Mesenchymal stem cell (in vitro differentiated cells and primary cell): ENCODE results near the gene FAM131A.

Source experiments
- DNase-seq: peaks from one replicate; pipeline ENCODE4 v3.0.0-alpha.2; 2013
- H2AFZ ChIP-seq: one replicate; pipeline ENCODE4 v1.6.1; 2013; ENCODE audit warnings: low read depth, mild to moderate bottlenecking, control low read depth, inconsistent platforms, low read length, moderate library complexity
- H2AK5ac ChIP-seq: 2 replicates; pipeline ENCODE4 v1.6.1; 2013; ENCODE audit warnings: low read length, moderate library complexity, mild to moderate bottlenecking, inconsistent platforms; ENCODE audit not compliant: severe bottlenecking
- H2BK120ac ChIP-seq: one replicate; pipeline ENCODE4 v1.6.1; 2013; ENCODE audit warnings: low read depth, mild to moderate bottlenecking, inconsistent platforms, low read length, moderate library complexity
- H2BK12ac ChIP-seq, 2 experiments: one replicate each; pipeline ENCODE4 v1.6.1; 2013; ENCODE audit warnings: inconsistent platforms in 2 of 2, low read length in 2 of 2, mild to moderate bottlenecking in 2 of 2, moderate library complexity in 2 of 2, control low read depth in 1 of 2
- H2BK15ac ChIP-seq: one replicate; pipeline ENCODE4 v1.6.1; 2013; ENCODE audit warnings: mild to moderate bottlenecking, low read depth, inconsistent platforms; ENCODE audit not compliant: poor library complexity, severe bottlenecking
- H2BK5ac ChIP-seq: 2 replicates; pipeline ENCODE4 v1.6.1; 2013; ENCODE audit warnings: low read depth, mild to moderate bottlenecking, low read length, control low read depth, inconsistent platforms; ENCODE audit not compliant: poor library complexity, severe bottlenecking
- H3K14ac ChIP-seq, 2 experiments: one replicate each; pipeline ENCODE4 v1.6.1; 2013; ENCODE audit warnings: inconsistent platforms in 2 of 2, low read length in 2 of 2, control low read depth in 1 of 2, mild to moderate bottlenecking in 1 of 2, moderate library complexity in 1 of 2
- H3K18ac ChIP-seq, 2 experiments: one replicate each; pipeline ENCODE4 v1.6.1; 2013; ENCODE audit warnings: inconsistent platforms in 2 of 2, low read length in 2 of 2, control low read depth in 1 of 2, low read depth in 1 of 2, mild to moderate bottlenecking in 1 of 2
- H3K23ac ChIP-seq, 2 experiments: one replicate each; pipeline ENCODE4 v1.6.1; 2013; ENCODE audit warnings: inconsistent platforms in 2 of 2, low read length in 2 of 2, mild to moderate bottlenecking in 2 of 2, moderate library complexity in 2 of 2, control low read depth in 1 of 2
- H3K27ac ChIP-seq: 2 replicates; pipeline ENCODE4 v1.5.1; 2013; ENCODE audit warnings: mild to moderate bottlenecking, moderate library complexity, low read length, control low read depth, inconsistent platforms; ENCODE audit not compliant: poor library complexity, severe bottlenecking
- H3K27me3 ChIP-seq, 2 experiments: 2 replicates each; pipeline versions ENCODE4 v1.6.1 to v1.7.0; 2013; ENCODE audit warnings: low read length in 2 of 2, mild to moderate bottlenecking in 2 of 2, moderate library complexity in 2 of 2, control low read depth in 1 of 2, inconsistent platforms in 1 of 2; ENCODE audit not compliant: control insufficient read depth in 1 of 2, insufficient read depth in 1 of 2
- H3K36me3 ChIP-seq, 2 experiments: 2 replicates each; pipeline versions ENCODE4 v1.6.1 to v1.7.0; 2013; ENCODE audit warnings: low read length in 2 of 2, control low read depth in 1 of 2, inconsistent platforms in 1 of 2, low read depth in 1 of 2, mild to moderate bottlenecking in 1 of 2; ENCODE audit not compliant: insufficient read depth in 2 of 2, control insufficient read depth in 1 of 2
- H3K4ac ChIP-seq, 2 experiments: one replicate each; pipeline ENCODE4 v1.6.1; 2013; ENCODE audit warnings: inconsistent platforms in 2 of 2, low read length in 2 of 2, mild to moderate bottlenecking in 2 of 2, moderate library complexity in 2 of 2, control low read depth in 1 of 2, low read depth in 1 of 2
- H3K4me1 ChIP-seq: 2 replicates; pipeline ENCODE4 v1.6.1; 2013; ENCODE audit warnings: low read depth, low read length, control low read depth; ENCODE audit not compliant: control insufficient read depth, insufficient read depth
- H3K4me2 ChIP-seq: 2 replicates; pipeline ENCODE4 v1.6.1; 2013; ENCODE audit warnings: low read length, mild to moderate bottlenecking, inconsistent platforms; ENCODE audit not compliant: poor library complexity, severe bottlenecking
- H3K4me3 ChIP-seq, 2 experiments: 2 replicates each; pipeline versions ENCODE4 v1.5.1 to v1.7.0; 2013; ENCODE audit warnings: low read length in 2 of 2, mild to moderate bottlenecking in 2 of 2, control low read depth in 1 of 2, low read depth in 1 of 2; ENCODE audit not compliant: insufficient read depth in 1 of 2
- H3K79me1 ChIP-seq: replicated peaks from 2 replicates; pipeline ENCODE4 v1.6.1; 2013; ENCODE audit warnings: mild to moderate bottlenecking, control low read depth, low read length, inconsistent platforms; ENCODE audit not compliant: poor library complexity, severe bottlenecking
- H3K9ac ChIP-seq: 2 replicates; pipeline ENCODE4 v1.7.0; 2013; ENCODE audit warnings: mild to moderate bottlenecking, low read length, moderate library complexity
- H3K9me3 ChIP-seq: 2 replicates; pipeline ENCODE4 v1.7.0; 2013; ENCODE audit warnings: mild to moderate bottlenecking, low read length; ENCODE audit not compliant: control insufficient read depth
- H4K8ac ChIP-seq: one replicate; pipeline ENCODE4 v1.6.1; 2013; ENCODE audit warnings: inconsistent platforms, mild to moderate bottlenecking, low read length, moderate library complexity
- H4K91ac ChIP-seq: one replicate; pipeline ENCODE4 v1.6.1; 2013; ENCODE audit warnings: mild to moderate bottlenecking, low read length, inconsistent platforms
- WGBS: methylation state at CpG from one replicate; pipeline ENCODE4 v1.1.7; 2013; ENCODE audit warnings: mixed read lengths; 5-methylcytosine and 5-hydroxymethylcytosine counted together

FAM131A gene

GRCh38 chr3:184377882-184378445, 40.6 kb downstream of the FAM131A start, which contains the start of gene THPO:
Gene THPO (minus strand): TSS chr3:184378207. CDS start chr3:184376259, 1,948 bp downstream.
- H2AFZ ChIP-seq, result no peak within 1 kb of the TSS
- DNase-seq, result no peak
- no peaks in the 10 kb centered on the region for H3K79me1 ChIP-seq
- no peak within 1 kb of the TSS for H3K4ac ChIP-seq
- H3K14ac ChIP-seq, result peak within 1 kb of the TSS in 1 of 2 experiments; percentile 26
- peak within 1 kb of the TSS in 1 of 2 experiments; percentile 46 for H3K23ac ChIP-seq
- no peak within 1 kb of the TSS for H2BK120ac ChIP-seq
- no peak within 1 kb of the TSS for H2AK5ac ChIP-seq
- 20% methylated on average over 3 of the region's 7 CpGs for WGBS
- no peak within 1 kb of the TSS for H3K18ac ChIP-seq
- H3K4me1 ChIP-seq, result peaks cover 19% of the 10 kb centered on the region
- no peak within 1 kb of the TSS for H4K8ac ChIP-seq
- H3K4me3 ChIP-seq, result peak within 1 kb of the TSS in 1 of 2 experiments; percentile 51
- peak within 1 kb of the TSS; percentile 58 for H3K9ac ChIP-seq
- H4K91ac ChIP-seq, result peak within 1 kb of the TSS; percentile 35
- peaks cover 39 to 73% of the 10 kb centered on the region in 2 experiments for H3K27me3 ChIP-seq
- no peak within 1 kb of the TSS for H3K27ac ChIP-seq
- no peaks in the 10 kb centered on the region for H3K9me3 ChIP-seq
- H3K36me3 ChIP-seq, result no peaks in the 10 kb centered on the region
- H2BK12ac ChIP-seq, result no peak within 1 kb of the TSS
- H2BK15ac ChIP-seq, result no peak within 1 kb of the TSS
- H3K4me2 ChIP-seq, result no peak within 1 kb of the TSS
- H2BK5ac ChIP-seq, result no peak within 1 kb of the TSS

DNA sequence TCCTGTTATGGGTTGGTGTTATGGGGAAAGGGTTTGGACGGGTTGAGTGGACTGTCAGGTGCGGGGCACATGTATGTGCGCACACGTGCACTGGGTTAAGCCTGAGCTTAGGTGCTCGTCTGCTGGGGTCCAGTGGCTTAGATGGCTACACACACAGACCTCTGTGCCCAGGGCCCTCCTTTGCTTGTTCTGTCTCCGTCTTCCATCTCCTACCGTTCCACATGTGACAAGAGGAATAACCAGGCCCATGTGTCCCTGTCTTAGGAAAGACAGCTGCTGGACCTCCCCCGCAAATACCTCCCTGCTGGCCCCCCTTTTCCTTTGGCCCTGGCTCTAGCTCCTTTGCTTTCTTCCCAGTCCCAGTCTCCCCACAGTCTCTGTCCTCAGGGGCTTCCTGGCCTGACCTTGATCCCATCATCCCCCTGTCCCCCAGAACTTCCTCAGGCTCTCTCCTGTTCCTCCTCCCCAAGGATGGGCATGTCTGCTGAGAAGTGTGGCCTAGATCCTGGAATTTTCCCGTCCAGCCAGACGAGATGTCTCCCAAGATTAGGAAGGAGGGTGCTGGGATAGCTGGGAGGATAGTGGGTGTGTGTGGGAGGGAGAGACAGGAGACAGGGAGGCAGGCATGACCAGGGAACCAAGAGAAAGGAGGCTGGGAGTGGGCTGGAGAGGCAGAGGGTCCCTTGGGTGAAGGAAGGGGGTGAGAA, 41.4 kb downstream of the FAM131A start:
- no peak overlapping the region for H4K8ac ChIP-seq
- H3K4me3 ChIP-seq, result peak overlapping the region in 1 of 2 experiments; percentile 51
- H2BK5ac ChIP-seq, result no peak overlapping the region
- H3K4ac ChIP-seq, result no peak overlapping the region
- no peak overlapping the region for H2BK12ac ChIP-seq
- H3K18ac ChIP-seq, result no peak overlapping the region
- no peak overlapping the region for H3K4me2 ChIP-seq
- no peaks in the 10 kb centered on the region for H3K36me3 ChIP-seq
- no peak overlapping the region for H2BK15ac ChIP-seq
- H3K79me1 ChIP-seq, result no peaks in the 10 kb centered on the region
- no peak overlapping the region for H3K14ac ChIP-seq
- 81% methylated on average over 10 of the region's 10 CpGs for WGBS
- H3K4me1 ChIP-seq, result peaks cover 19% of the 10 kb centered on the region
- H2AK5ac ChIP-seq, result no peak overlapping the region
- peak overlapping the region; percentile 35 for H4K91ac ChIP-seq
- no peak overlapping the region for H3K27ac ChIP-seq
- H2AFZ ChIP-seq, result no peak overlapping the region
- peak overlapping the region; percentile 58 for H3K9ac ChIP-seq
- H3K9me3 ChIP-seq, result no peaks in the 10 kb centered on the region
- no peak overlapping the region for H2BK120ac ChIP-seq
- DNase-seq, result no peak
- peaks cover 39 to 74% of the 10 kb centered on the region in 2 experiments for H3K27me3 ChIP-seq
- no peak overlapping the region for H3K23ac ChIP-seq

GRCh38 chr3:184379358-184380184, 42.2 kb downstream of the FAM131A start, which contains the start of gene CHRD:
Gene CHRD (plus strand): TSS chr3:184380054. CDS start chr3:184380319, 265 bp downstream.
- no peak for DNase-seq
- H2BK120ac ChIP-seq, result peak within 1 kb of the TSS; percentile 11
- H4K8ac ChIP-seq, result peak within 1 kb of the TSS; percentile 42
- H3K14ac ChIP-seq, result no peak within 1 kb of the TSS
- H3K27me3 ChIP-seq, result peaks cover 39 to 76% of the 10 kb centered on the region in 2 experiments
- H3K4me3 ChIP-seq, result peak within 1 kb of the TSS; percentile 48 to 69
- H3K27ac ChIP-seq, result no peak within 1 kb of the TSS
- peak within 1 kb of the TSS; percentile 58 for H3K9ac ChIP-seq
- H2BK15ac ChIP-seq, result peak within 1 kb of the TSS; percentile 13
- 29% methylated on average over 12 of the region's 71 CpGs for WGBS
- H3K4me2 ChIP-seq, result peak within 1 kb of the TSS; percentile 80
- H2BK5ac ChIP-seq, result no peak within 1 kb of the TSS
- peak within 1 kb of the TSS; percentile 53 to 56 for H3K18ac ChIP-seq
- no peaks in the 10 kb centered on the region for H3K79me1 ChIP-seq
- peak within 1 kb of the TSS; percentile 58 for H2AFZ ChIP-seq
- H2AK5ac ChIP-seq, result no peak within 1 kb of the TSS
- no peaks in the 10 kb centered on the region for H3K36me3 ChIP-seq
- peak within 1 kb of the TSS in 1 of 2 experiments; percentile 98 for H3K23ac ChIP-seq
- H2BK12ac ChIP-seq, result no peak within 1 kb of the TSS
- no peaks in the 10 kb centered on the region for H3K9me3 ChIP-seq
- H3K4ac ChIP-seq, result no peak within 1 kb of the TSS
- H4K91ac ChIP-seq, result no peak within 1 kb of the TSS
- peaks cover 19% of the 10 kb centered on the region for H3K4me1 ChIP-seq
